Muscle layer of colon (tissue), 2 donors: Measurements from ENCODE around the gene GPBAR1.

Source experiments
- H3K27ac ChIP-seq: one replicate; pipeline ENCODE4 v1.7.0; 2013; ENCODE audit warnings: low read depth, mild to moderate bottlenecking, low read length, moderate library complexity
- H3K27me3 ChIP-seq, 2 donors: one replicate each; pipeline ENCODE4 v1.7.0; 2013; ENCODE audit warnings: low read length in 2 of 2, mild to moderate bottlenecking in 2 of 2; ENCODE audit not compliant: insufficient read depth in 2 of 2, control insufficient read depth in 1 of 2
- H3K36me3 ChIP-seq: one replicate; pipeline ENCODE4 v1.7.0; 2013; ENCODE audit warnings: mild to moderate bottlenecking, low read length; ENCODE audit not compliant: insufficient read depth
- H3K4me1 ChIP-seq: one replicate; pipeline ENCODE4 v1.7.0; 2013; ENCODE audit warnings: mild to moderate bottlenecking, low read length; ENCODE audit not compliant: insufficient read depth
- H3K4me3 ChIP-seq, 2 donors: one replicate each; pipeline ENCODE4 v1.7.0; 2013; ENCODE audit warnings: low read length in 2 of 2, low read depth in 1 of 2, mild to moderate bottlenecking in 1 of 2, moderate library complexity in 1 of 2
- H3K9ac ChIP-seq: one replicate; pipeline ENCODE4 v1.7.0; 2013; ENCODE audit warnings: low read length
- H3K9me3 ChIP-seq: one replicate; pipeline ENCODE4 v1.7.0; 2013; ENCODE audit warnings: mild to moderate bottlenecking, low read length
- donor health status: abdominal sarcoma.
- donor health status: Adenocarcinoma of cecum.

Gene GPBAR1

DNA sequence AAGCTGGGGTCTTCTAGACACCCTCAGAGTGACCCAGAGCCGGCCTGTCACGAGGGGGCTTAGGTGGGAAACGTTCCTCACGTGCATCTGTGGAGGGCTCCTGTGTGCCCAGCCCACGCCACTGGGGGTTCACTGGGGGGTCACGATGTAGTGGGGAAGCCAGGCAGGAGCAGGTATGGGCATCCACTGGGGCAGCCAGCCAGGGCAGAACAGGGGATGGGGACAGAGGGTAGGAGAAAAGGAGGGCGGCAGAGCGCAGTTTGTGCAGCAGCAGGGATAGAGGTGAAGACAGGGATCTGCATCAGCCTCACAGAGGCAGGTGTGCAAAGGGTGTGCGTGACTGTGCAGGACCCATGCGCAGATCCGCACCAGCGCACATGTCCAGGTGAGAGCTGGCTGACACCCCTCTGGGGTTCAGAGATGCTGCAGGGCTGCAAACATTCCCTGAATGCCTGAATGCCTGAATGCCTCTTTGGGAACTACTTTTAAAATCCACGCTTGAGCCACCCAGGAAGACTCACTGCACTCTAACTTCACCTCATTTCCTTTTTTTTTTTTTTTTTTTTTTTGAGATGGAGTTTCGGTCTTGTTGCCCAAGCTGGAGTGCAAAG is 19.6 kb downstream of the GPBAR1 start:
- Histone ChIP-seq H3K9me3 (no peaks in the 10 kb centered on the region), H3K4me3 (no peak overlapping the region), H3K27ac (no peak overlapping the region), H3K27me3 (no peaks in the 10 kb centered on the region), H3K9ac (no peak overlapping the region), H3K4me1 (peaks cover 46% of the 10 kb centered on the region), H3K36me3 (peaks cover 64% of the 10 kb centered on the region)

DNA sequence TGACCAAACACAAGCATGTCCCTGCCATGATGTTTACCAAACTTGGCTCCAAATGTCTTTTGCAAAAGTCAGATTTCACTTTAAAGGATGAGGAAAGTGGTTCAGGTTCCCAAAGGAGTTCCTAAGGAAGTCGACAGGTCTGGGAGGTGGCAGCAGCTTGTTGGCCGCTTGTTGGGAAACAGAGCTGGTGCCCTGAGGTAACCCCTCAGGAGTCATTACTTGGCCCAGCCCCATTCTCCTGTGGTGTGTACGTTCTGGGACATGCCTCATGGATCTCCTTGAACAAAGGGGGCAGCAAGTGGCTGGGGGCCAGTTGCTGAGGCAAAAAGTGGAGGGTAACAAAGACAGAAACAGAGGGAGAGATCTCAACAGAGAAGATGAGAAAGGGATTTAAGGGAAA is 20.6 kb downstream of the GPBAR1 start:
- Histone ChIP-seq H3K27me3 (no peaks in the 10 kb centered on the region), H3K4me1 (peaks cover 56% of the 10 kb centered on the region), H3K9ac (peak overlapping the region; percentile 74), H3K27ac (peak overlapping the region; percentile 74), H3K9me3 (no peaks in the 10 kb centered on the region), H3K4me3 (no peak overlapping the region), H3K36me3 (peaks cover 53% of the 10 kb centered on the region)

DNA sequence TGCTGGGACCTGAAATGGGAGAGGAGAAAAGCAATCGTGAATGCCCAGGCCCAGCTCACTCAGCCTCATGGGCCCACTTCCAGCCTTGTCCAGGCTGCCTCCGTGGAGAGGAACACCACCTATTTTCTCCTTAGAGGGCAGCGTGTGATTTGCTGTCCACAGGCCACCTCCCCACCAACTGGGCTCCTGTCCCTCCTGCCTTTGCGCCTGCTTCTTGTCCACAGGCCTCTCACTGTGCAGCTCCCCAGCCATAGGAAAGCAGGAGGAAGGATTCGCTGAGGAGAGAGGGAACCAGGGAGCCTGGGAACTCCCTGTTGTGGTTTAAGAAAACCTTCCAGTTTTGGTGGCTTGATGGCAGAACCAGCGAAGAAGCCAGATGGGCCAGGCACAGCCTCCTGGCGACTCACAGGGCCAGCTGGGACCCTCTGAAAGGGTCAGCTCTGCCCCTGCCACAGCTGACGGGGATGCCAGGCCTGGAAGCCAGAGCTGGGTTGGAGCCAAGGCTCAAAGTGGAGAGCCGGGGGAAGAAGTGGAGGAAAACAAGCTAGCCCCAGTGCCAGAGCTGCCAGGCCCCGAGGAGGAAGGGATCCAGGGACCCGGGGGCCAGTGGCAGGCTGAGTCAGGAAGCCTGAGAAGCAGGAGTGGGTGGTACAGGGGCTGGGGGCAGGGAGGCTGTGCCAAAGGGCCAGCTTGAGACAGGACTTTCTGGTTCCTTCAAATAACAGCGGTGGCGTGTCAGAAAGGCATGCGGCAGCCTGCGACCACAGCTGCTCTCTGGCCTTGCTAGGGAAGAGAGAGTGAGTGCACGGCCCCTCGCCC is 21.6 kb downstream of the GPBAR1 start:
- Histone ChIP-seq H3K9me3 (no peaks in the 10 kb centered on the region), H3K36me3 (peaks cover 43% of the 10 kb centered on the region), H3K4me1 (peaks cover 61% of the 10 kb centered on the region), H3K4me3 (peak overlapping the region in 1 of 2 donors; percentile 25), H3K27me3 (no peaks in the 10 kb centered on the region), H3K27ac (peak overlapping the region; percentile 74), H3K9ac (peak overlapping the region; percentile 74)

DNA sequence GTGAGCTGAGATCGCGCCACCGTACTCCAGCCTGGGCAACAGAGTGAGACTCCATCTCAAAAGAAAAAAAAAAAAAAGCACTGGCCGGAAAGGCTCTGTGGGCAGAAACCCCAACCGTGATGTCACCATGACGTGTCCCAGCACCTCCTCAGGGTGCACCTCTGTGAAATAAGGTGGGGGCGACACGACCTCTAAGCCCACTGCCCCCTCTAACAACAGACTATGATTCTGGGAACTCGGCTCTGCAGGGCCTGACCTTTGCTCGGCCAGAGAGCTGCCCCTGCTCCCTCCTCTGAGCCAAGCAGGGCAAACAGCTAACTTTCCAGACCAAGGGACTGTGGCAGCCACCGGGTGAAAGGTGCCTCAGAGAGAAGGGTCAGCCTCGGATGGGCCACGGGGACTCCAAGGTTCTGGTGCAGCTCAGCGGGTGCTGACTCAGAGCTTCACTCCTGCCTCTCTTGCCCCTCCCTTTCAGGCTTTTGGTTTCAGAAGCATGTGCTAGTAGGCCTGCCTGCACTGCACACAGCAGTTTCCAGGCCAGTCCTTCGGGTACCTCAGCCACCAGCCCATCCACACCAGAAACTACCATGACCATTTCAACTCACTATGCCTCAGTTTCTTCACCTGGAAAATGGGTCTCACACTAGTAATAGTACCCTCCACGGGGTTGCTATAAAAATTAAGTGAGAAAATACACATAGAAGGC is 23.4 kb downstream of the GPBAR1 start:
- Histone ChIP-seq H3K36me3 (peaks cover 25% of the 10 kb centered on the region), H3K4me3 (peak overlapping the region in 1 of 2 donors; percentile 43), H3K9me3 (no peaks in the 10 kb centered on the region), H3K4me1 (peaks cover 76% of the 10 kb centered on the region), H3K27me3 (no peaks in the 10 kb centered on the region), H3K27ac (peak overlapping the region; percentile 88), H3K9ac (peak overlapping the region; percentile 58)

DNA sequence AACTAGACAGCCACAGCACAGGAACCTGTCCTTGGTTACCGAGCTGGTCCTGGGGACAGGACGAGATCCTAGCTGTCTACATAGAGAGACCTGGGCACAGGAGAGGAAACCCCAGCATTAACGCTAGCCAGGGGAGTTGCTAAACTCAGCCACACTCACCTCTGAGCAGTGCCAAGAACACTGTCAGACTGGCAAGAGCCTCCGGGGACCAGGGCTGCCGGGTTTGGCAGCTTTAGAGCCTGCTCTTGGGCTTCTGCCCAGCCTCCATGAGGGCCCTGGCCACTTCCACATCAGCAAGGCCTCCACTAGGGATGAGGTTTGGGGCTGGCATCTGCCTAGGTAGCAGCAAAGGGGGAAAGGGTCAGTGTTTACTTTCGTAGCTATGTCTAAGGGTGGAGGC is 24.8 kb downstream of the GPBAR1 start:
- Histone ChIP-seq H3K9ac (peak overlapping the region; percentile 69), H3K4me3 (peak overlapping the region in 1 of 2 donors; percentile 71), H3K27ac (peak overlapping the region; percentile 88), H3K36me3 (peaks cover 11% of the 10 kb centered on the region), H3K27me3 (no peaks in the 10 kb centered on the region), H3K4me1 (peaks cover 88% of the 10 kb centered on the region), H3K9me3 (no peaks in the 10 kb centered on the region)

DNA sequence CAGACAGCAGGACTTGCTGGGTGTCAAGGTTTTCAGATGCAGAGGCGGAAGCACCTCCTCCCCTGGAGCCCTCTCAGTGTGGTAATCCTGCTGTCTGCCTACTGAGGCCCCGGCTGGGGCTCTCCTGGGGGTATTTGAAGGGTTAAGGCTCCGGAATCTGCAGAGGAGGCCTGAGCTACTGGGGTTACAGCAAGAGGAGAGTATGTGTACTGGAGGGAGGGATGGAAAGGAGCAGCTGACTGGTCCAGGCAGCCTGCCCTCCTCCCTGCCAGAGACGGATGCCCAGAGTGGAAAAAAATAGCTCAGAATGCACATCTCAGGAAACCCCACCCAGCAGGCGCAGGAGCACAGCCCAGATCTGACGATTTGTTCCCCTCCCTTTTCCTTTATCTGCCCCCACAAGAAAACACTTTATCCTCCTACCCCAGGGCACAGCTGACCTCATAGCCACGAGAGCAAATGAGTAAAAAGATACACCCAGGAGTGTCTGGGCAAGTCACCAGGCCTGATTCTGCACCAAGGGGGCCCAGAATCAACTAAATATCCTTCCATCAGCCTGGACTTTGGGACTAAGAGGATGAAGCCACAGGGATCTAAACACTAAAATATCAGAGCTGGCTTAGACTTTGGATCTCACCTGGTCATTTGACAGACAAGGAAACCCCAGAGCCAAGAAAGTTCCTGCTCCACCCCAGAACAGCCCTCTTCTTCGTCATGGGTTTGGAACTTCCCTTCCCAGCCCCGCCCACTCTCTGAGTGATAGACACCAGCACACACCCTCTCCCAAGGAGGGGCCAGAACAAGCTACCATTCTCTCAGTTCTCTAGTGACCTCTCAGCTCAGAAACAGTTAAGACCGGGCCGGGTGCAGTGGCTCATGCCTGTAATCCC is 26.0 kb downstream of the GPBAR1 start:
- H3K4me3 ChIP-seq = peak overlapping the region; percentile 33 to 71
- peak overlapping the region; percentile 88 for H3K27ac ChIP-seq
- H3K27me3 ChIP-seq = no peaks in the 10 kb centered on the region
- H3K36me3 ChIP-seq = no peaks in the 10 kb centered on the region
- H3K9me3 ChIP-seq = no peaks in the 10 kb centered on the region
- peaks cover 89% of the 10 kb centered on the region for H3K4me1 ChIP-seq
- H3K9ac ChIP-seq = peak overlapping the region; percentile 69

DNA sequence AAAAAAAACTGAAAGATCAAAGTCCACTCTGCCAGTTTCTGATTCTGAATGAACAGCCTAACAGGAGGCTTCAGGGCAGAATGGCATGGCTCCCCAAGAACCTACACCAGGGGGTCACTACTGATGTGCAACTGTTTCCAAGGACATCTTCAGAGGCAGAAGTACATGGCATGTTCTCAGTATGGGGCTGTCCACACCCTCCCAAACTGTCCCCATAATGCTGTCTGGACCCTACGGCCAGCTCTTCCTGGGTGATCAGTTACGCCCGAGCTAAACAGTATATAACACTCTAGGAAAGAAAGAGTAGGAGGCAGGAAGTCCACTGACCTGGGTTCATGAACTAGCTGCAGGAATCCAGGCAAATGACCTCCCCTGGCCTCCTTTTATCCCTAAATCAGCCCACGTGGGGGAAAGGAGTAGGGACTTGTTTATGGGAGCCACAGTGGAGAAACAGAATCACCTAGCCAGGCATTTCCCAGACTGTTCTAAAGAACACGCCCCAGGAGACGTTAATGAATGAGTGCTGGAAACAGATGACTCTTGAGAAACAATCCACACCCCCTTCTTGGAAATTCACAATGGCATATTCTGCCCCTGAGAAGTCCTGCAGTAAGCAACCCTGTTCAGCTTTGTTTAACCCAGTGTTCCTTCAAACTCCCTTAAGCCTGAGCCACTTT is 29.0 kb downstream of the GPBAR1 start:
- H3K4me1 ChIP-seq = peaks cover 67% of the 10 kb centered on the region

DNA sequence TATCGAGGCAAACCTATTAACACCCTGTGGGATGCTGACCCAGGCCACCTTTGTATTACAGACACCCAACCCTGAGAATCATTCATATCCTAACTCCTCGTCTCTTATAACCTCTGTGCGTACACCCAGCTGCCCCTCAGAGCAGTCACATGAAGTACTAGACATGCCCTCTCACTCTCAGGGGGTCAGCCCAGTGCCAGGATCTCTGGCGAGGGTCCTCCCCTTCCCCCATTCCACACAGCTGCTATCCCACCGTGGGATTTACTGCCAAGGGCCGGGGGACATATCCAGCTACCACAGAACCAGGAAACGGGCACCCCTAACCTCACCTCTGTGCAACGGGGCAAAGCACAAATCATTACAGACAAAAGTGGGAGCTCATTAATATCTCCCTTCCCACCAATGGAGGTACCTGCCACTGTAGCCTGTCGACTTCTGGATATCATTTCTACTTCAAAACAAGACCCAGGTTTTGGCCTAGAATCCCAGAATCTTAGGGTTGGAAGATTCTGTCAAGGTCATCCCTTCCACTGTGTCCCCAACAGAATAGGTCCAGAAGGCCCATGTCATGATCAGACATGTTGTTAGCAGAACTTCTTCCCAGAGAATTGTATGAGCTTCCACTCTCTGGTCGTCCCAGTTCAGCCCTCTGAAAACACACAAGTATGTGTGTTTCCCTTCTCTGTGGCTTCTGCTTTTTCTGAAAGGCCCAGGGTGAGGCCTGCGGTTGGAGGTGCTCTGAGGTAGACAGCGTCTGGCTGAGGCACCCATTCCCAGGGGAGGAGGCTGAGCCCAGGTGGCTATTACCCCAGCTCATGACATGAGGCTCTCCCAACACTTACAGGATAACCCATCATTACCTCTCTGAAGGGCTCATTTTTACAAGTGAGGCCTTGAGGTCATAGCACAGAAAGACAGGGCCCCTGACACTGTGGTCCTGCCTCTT is 29.8 kb downstream of the GPBAR1 start:
- H3K27ac ChIP-seq = peak overlapping the region; percentile 97
- peak overlapping the region; percentile 84 to 91 for H3K4me3 ChIP-seq
- no peaks in the 10 kb centered on the region for H3K9me3 ChIP-seq
- peaks cover 59% of the 10 kb centered on the region for H3K4me1 ChIP-seq
- H3K9ac ChIP-seq = peak overlapping the region; percentile 97
- no peaks in the 10 kb centered on the region for H3K36me3 ChIP-seq
- no peaks in the 10 kb centered on the region for H3K27me3 ChIP-seq

More for the DNA sequence above, 29.0 kb downstream of the GPBAR1 start:
- Histone ChIP-seq H3K9ac (peak overlapping the region; percentile 97), H3K9me3 (no peaks in the 10 kb centered on the region), H3K4me3 (peak overlapping the region in 1 of 2 donors; percentile 84), H3K27me3 (no peaks in the 10 kb centered on the region), H3K27ac (peak overlapping the region; percentile 97), H3K36me3 (no peaks in the 10 kb centered on the region)

DNA sequence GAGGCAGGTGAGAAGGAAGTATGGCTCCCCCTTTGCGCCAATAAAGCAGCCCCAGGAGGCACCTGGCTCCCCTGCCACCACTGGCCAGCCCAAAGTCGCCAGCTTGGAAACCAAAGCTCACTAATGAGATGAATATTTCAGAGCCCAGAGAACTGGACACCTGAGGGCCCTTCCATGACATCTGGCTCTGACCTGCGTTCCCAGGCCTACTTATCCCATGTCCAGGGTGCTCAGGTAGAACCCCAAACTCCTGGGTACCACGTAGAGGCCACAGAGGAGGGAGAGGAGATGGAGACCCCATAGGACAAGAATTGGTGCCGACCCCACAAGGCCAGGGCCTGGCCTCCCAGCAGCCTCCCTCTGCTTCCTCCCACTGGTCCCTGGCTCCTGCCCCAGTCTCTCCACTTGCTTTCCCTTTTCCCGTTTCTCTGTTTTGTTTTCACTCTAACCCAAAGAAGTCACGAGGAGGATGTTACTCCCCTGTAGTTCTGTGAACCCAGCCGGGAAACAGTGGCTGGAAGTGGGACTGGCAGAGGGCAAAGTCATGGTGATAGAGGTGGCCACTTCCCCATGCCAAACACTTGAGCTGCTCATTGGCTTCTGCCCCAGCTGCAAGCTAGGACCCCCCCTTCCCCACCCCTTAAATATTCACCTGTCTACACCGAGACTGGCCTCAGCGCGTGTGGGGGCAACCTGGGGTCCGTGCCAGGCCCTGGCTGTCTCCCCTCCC is 30.7 kb downstream of the GPBAR1 start:
- no peaks in the 10 kb centered on the region for H3K9me3 ChIP-seq
- peak overlapping the region; percentile 84 to 91 for H3K4me3 ChIP-seq
- peaks cover 50% of the 10 kb centered on the region for H3K4me1 ChIP-seq
- H3K27me3 ChIP-seq = no peaks in the 10 kb centered on the region
- peak overlapping the region; percentile 97 for H3K9ac ChIP-seq
- peak overlapping the region; percentile 97 for H3K27ac ChIP-seq
- H3K36me3 ChIP-seq = no peaks in the 10 kb centered on the region
